Mammary epithelial cell (primary cell): ENCODE data around the gene EPHA2.

Source experiments
- CTCF ChIP-seq, 2 donors: IDR thresholded peaks in 1 of 2; conservative IDR thresholded peaks in 1 of 2; 2 replicates each; pipeline ENCODE4 v1.5.1; 2011 to 2012; ENCODE audit warnings: inconsistent platforms in 2 of 2, low read length in 2 of 2, mild to moderate bottlenecking in 2 of 2, control low read depth in 1 of 2, low read depth in 1 of 2; ENCODE audit not compliant: insufficient read depth in 1 of 2; ENCODE audit errors: extremely low read depth in 1 of 2
- EZH2 ChIP-seq: IDR thresholded peaks from 2 replicates; pipeline ENCODE4 v1.6.1; 2012; ENCODE audit warnings: low read length, inconsistent platforms, borderline replicate concordance

GRCh38 chr1:16172964-16173446 lies 17.1 kb upstream of the EPHA2 start:
- TF ChIP-seq CTCF (conservative IDR thresholded peaks at IDR 0.05 in 1 of 2, IDR thresholded peaks at IDR 0.05 in 1 of 2; ENCODE audit: extremely low read depth in 1 of 2, insufficient read depth in 1 of 2, low read depth in 1 of 2, low read length in 2 of 2), result no peak
- TF ChIP-seq EZH2, result no peak
